Ishikawa (cell line): ENCODE results near the gene OBI1.

Experiments
- CEBPB ChIP-seq: IDR thresholded peaks from 2 replicates; pipeline ENCODE4 v1.6.1; 2012
- CREB1 ChIP-seq: IDR thresholded peaks from 2 replicates; pipeline ENCODE4 v1.6.1; 2012; ENCODE audit warnings: low read depth
- EGR1 ChIP-seq: IDR thresholded peaks from 2 replicates; pipeline ENCODE4 v1.6.1; 2012
- EP300 ChIP-seq: IDR thresholded peaks from 2 replicates; pipeline ENCODE4 v1.6.1; 2012; ENCODE audit warnings: borderline replicate concordance
- FOXM1 ChIP-seq: IDR thresholded peaks from 2 replicates; pipeline ENCODE4 v1.6.1; 2012; ENCODE audit warnings: low read depth, borderline replicate concordance
- MAX ChIP-seq: IDR thresholded peaks from 2 replicates; pipeline ENCODE4 v1.6.1; 2012
- NFIC ChIP-seq: IDR thresholded peaks from 2 replicates; pipeline ENCODE4 v1.6.1; 2012
- RAD21 ChIP-seq: IDR thresholded peaks from 2 replicates; pipeline ENCODE4 v1.6.1; 2012; ENCODE audit warnings: low read depth
- REST ChIP-seq: IDR thresholded peaks from 2 replicates; pipeline ENCODE4 v1.6.1; 2012; ENCODE audit warnings: low read depth, mild to moderate bottlenecking
- TAF1 ChIP-seq: IDR thresholded peaks from 2 replicates; pipeline ENCODE4 v1.6.1; 2012; ENCODE audit warnings: low read depth, mild to moderate bottlenecking
- TCF12 ChIP-seq: IDR thresholded peaks from 2 replicates; pipeline ENCODE4 v1.6.1; 2012; ENCODE audit warnings: low read depth
- TEAD4 ChIP-seq: IDR thresholded peaks from 2 replicates; pipeline ENCODE4 v1.6.1; 2012
- YY1 ChIP-seq: IDR thresholded peaks from 2 replicates; pipeline ENCODE4 v1.6.1; 2012; ENCODE audit warnings: low read depth
- ZBTB7A ChIP-seq: IDR thresholded peaks from 2 replicates; pipeline ENCODE4 v1.6.1; 2012; ENCODE audit warnings: low read depth
- TF ChIP-seq, protein P1 (sequence below): IDR thresholded peaks from 2 replicates; pipeline ENCODE4 v1.6.1; 2012

OBI1 gene

DNA sequence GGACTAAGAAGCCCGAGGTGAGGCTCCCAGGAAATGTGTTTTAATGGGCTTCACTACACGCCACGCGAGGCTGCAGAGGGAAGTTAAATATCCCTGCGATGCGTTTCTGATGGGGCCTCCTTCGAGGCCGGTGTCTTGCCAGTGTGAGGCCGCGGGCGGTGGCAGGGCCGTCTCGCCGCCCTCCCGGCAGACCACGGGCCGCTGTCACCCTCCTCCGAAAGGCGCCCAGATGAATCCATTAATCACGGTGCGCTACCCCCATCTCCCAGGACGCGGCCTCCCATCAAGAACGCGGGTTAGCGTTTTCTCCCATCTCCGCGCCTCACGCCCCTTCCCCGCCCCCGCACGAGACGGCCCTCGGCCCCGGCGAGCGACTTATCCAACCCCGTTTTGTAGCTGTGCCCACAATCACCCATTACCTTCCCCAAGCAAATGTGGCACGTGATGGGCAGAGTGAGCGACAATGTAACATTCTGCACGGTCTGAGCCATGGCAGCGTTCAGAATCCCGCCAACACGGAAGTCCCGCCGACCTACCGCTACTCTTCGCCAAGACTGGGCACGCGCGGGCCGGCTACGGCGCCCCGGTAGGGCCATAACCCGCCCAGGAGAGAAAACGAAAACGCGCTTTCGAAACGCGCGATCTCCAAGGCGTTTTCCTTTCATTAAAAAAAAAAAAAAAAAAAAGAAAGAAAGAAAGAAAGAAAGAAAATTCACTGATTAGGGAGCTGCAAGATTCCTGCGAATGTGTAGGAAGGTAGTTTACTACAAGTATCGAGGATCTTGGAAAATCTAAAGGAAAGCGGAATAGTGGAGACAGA lies at the start of gene OBI1:
TSS of gene OBI1 (minus strand) at position 526 of the 820 bp plus-strand sequence. CDS start at position 491, 35 bp downstream.
- no peak for TF ChIP-seq REST
- peak; percentile 14; the same call in 1 of the 2 replicates for TF ChIP-seq CEBPB
- TF ChIP-seq NFIC: no peak
- TF ChIP-seq TAF1: peak; percentile 79
- TF ChIP-seq YY1: peak; percentile 80
- TF ChIP-seq, protein P1, sequence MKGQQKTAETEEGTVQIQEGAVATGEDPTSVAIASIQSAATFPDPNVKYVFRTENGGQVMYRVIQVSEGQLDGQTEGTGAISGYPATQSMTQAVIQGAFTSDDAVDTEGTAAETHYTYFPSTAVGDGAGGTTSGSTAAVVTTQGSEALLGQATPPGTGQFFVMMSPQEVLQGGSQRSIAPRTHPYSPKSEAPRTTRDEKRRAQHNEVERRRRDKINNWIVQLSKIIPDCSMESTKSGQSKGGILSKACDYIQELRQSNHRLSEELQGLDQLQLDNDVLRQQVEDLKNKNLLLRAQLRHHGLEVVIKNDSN: peak; percentile 79
- TF ChIP-seq EP300: no peak
- peak; percentile 84 for TF ChIP-seq EGR1
- TF ChIP-seq FOXM1: peak; percentile 34; the same call in 1 of the 2 replicates
- peak; percentile 90 for TF ChIP-seq MAX
- TF ChIP-seq TEAD4: peak; percentile 22; the same call in 1 of the 2 replicates
- no peak for TF ChIP-seq CREB1
- TF ChIP-seq ZBTB7A: 0 out of 2 replicates have a peak, but pooled peaks have one; percentile 50
- no peak for TF ChIP-seq RAD21
- TF ChIP-seq TCF12: 0 out of 2 replicates have a peak, but pooled peaks have one; percentile 38

- TF ChIP-seq REST (no peak), CREB1 (no peak)
Measured at GRCh38 chr13:78701383-78701782, 42.4 kb upstream of the OBI1 start.

DNA sequence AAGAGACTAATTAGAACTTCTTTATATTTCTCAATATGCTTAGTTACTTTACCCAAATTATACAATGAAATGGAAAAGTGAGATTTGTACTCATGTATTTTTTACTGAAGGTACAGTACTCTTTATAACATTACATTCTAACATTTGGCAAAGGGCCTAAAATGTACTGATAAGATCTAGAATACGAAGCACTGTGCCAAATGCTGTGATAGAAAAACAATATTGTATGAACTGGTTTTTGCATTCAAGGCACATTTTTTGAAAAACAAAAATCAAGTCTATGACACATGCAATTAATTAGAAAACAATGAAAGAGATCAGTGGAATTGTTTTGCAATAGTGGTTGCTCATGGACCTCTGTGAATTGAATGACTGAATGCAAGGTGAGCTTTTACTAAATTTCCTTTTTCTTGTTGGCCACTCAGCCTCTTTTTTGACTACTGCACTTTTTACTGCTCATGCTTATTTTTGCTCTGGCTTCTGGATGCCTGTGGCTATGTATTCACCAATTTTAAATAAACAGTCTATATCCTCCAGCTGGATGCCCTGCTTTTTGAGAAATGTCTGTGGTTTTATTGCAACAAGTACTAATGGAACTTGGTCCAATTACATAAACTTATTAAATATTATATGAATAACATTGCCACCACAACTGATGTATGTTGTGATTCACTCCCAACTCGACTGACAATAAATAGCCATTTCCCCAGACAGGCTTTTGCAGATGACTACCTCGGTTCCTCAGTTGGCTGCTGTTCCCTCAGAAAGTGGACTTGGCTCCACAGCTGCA lies 41.4 kb upstream of the OBI1 start:
- TF ChIP-seq NFIC: peak; percentile 33
- no peak for TF ChIP-seq REST

DNA sequence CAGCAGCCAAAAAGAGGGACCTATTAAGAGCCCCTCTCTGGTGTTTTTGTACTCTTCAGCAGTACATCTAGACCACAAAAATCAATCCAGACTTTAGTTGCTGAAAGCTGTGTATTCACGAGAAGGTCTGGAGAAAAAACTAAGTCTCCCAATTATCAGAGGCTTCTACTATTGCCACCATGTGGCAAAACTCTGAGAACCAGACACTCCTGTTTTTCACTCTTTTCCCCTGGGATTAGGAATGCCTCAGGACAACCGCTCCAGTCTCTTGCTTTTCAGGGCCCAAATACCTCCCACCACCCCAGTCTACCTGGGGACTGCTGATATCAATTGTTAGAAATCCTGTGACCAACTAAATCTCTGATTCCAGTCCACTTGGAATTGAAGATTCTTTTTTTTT lies 30.1 kb upstream of the OBI1 start:
- TF ChIP-seq CREB1 (no peak), RAD21 (peak; percentile 8; the same call in 1 of the 2 replicates)

GRCh38 chr13:78686461-78686860 lies 27.5 kb upstream of the OBI1 start:
- TF ChIP-seq MAX (no peak), TEAD4 (no peak), CREB1 (no peak), ZBTB7A (no peak), NFIC (no peak), REST (no peak), FOXM1 (no peak), TCF12 (no peak), TAF1 (no peak), YY1 (no peak), EP300 (no peak), RAD21 (no peak)
- TF ChIP-seq, protein P1: no peak
